GM19025 (cell line): ENCODE data around the gene KRT86.
"Not testable (repeated sequence)": the region's sequence is repeated elsewhere in the genome, so short reads cannot be mapped to it uniquely, and the experiment has no call there.

Experiments
- ATAC-seq: cut with Tn5 transposase; IDR thresholded peaks from one replicate; pipeline ENCODE4 v1.9.1; 2021; ENCODE audit warnings: mild to moderate bottlenecking, low read depth, moderate library complexity; ENCODE audit not compliant: unreplicated experiment

Gene KRT86

GRCh38 chr12:52250048-52250990 is 24.1 kb upstream of the KRT86 start:
- no peak for ATAC-seq

- ATAC-seq = no peak
Measured at GRCh38 chr12:52251367-52252051, 22.9 kb upstream of the KRT86 start.

GRCh38 chr12:52252175-52252615 is 22.2 kb upstream of the KRT86 start:
- ATAC-seq = not testable (repeated sequence)

DNA sequence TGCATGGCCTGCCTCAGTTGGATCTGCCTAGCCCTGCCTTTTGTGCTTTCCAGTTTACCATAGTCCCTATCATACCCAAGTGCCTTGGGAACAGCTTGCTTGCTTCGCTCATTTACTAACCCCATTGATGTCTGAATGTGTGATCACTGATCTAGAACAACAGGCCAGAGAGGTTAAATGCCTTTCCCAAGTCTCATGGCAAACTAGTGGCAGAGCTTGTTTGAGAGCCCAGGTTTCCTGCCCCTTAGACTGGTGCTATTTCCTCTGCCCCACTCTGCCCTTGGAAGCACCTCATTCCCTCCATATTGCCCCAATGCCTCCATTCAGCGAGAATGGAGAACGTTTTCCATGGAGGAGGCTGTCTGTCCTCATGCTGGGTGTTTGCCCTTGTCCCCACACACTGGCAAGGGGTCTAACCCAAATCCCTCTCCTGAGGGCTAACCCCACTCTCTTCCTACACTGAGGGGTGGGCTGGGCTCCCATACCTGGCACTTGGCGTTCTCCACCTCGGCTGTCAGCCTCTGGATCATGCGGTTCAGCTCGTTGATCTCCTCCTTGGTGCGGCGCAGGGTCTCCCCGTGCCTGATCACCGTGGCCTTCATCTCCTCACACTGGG is 21.6 kb upstream of the KRT86 start:
- ATAC-seq = no peak

DNA sequence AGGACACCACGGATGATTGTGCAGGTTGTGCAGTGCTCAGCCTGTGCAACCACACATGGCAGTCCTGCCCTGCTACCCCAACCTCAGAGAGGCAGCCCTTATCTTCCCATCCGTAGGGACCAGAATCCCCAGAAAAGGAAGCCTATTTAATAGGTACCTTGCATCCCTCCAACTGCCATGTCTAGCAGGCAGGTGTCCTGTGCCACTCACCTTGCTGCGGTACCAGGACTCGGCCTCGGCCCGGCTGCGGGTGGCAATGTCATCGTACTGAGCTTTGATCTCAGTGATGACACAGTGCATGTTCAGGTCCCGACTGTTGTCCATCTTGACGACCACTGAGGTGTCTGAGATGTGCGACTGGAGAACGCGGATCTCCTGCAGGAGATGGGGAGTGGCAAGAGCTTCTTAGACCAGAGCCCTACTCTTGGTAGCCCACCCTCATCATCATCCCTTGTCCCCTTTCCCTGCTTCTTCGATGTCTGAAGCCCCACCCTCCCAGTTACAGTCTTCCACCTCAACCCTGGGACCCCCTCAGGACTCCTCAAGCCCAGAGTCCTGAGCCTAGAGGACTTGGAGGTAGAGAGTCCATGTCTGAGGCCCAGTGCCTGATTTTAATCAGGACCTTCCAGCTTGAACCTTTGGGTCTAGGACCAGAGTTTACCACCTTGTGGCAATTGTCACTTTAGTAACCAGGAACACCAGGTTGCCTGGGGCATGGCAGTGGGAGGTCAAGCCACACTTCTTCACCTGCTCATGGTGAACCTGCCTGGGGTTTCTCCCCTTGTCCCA is 20.9 kb upstream of the KRT86 start:
- no peak for ATAC-seq

DNA sequence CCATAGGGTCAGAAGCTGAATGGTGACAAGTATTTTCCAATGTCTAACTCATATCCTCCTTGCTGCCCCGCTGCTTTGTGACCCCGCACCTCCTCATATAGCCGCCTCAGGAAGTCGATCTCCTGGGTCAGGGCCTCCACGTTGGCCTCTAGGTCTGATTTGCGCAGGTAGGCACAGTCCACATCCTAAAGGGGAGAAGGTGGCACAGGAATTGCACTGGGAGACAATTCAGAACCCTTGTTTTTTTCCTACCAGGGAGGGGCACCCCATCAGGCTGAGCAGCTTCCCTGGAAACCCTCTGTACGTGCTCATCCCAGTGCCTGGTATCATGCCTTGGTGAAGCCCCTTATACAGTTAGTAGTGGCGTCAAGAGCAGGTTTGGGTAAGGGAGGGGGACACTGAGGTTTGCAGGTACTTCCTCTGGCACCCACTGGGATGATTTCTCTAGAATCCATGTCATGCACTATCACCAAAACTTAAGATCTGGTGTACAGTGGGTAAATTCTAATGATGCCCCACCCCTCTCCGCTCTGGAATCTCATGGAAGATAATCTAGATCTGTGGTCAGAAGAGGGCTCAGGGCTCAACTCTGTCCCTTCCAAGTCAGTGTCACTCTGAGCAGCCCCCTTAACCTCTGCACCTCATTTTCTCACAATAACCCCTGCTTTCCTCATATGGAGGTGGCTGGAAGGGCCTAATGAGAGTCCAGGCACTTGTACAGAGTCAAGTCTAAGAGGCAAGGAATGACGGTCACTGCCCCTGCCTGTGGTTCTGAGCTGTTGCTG is 20.1 kb upstream of the KRT86 start:
- ATAC-seq = no peak

- ATAC-seq = no peak
Measured at GRCh38 chr12:52254965-52255751, 19.3 kb upstream of the KRT86 start.

GRCh38 chr12:52255926-52256583 is 18.4 kb upstream of the KRT86 start:
- no peak for ATAC-seq

GRCh38 chr12:52256584-52256935 is 17.9 kb upstream of the KRT86 start:
- ATAC-seq = no peak

DNA sequence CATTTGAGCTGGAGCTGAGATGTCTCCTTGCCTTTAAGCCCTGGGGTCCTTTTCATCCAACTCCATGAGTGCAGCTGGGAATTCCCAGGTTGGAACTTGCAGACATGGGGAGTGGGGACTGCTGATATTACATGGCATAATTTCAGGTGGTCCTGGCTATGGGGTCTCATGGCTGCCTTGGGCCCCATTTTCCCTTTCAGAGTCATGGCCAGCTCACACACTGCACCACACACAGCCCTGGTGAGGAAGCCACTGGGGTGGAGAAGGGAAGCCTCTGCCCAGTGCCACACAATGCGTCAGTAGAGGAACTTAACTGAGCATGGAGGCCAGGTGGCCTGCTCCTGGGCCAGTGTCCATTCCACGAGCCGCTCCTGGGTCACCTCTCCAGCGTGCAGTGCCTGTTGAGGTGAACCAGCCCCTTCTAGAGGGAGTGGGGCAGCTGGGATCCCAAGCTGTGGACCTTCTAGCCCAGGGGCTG is 17.3 kb upstream of the KRT86 start:
- no peak for ATAC-seq

DNA sequence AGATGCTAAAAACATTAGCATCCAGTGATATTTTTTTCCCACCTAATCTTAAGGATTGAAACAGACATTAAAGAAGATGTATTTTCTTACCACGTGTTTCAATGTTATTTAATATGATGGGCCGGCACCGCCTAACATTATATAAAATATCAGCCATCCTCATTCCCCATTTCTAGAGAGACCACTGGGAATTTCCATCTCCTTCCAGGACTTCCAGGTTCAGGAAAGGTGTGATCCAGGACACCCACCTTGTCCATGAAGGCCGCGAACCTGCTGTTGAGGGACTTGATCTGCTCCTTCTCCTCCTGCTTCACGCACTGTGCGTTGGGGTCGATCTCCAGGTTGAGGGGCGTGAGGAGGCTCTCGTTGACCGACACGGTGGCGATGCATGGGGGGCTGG is 16.5 kb upstream of the KRT86 start:
- ATAC-seq = not testable (repeated sequence)

DNA sequence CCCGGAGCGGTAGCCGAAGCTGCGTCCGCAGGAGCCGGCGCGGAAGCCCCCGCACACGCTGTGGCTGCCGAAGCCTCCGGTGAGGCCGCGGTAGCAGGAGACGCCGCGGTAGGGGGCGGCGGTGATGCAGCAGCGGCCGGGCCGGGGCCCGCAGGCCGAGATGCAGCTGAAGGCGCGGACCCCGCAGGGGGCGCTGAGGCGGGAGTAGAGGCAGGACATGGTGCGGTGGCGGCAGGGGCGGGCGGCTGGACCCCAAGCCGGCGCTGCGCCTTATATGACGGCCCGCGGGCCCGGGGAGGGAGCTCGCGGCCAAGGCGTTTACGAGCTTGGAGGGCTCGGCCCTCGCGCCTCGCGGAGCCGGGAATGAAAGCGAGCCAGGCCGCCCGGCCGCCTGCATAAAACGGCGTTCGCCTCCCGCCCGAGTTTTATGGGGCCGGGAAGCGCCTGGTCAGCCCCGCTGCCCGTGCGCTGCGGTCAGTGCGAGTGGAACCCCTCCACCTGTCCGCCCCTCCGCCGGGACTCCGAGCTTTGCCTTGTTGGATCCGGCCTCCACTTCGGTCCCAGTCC is 16.0 kb upstream of the KRT86 start:
- ATAC-seq = no peak

DNA sequence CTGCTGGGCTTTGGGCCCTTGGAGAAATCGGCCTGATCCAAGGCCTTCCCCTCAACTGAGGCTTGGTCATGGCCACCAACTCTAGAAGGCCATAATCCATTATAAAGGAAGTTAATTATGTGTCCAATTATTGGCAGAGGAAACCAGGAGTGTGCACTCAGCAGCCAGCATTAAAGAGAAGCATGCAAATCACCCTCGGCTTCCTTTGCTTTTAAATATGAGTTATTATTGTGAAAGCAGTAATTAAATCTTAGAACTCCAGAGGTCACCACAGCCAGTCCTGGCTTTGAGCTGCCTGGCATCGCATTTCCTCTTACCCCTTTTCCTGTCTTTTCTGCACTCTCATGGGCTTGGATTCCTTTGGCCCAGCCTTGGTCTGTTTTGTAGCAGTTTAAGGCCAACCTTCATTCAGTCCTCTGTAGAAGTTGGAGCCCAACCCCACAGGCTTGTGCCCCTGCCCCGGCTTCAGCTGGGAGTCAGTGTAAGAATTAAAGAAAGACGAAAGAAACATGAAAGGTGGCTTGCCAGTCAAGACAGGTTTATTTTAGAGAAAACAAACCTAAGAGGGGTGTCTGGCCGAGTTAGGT is 14.7 kb upstream of the KRT86 start:
- ATAC-seq = no peak

DNA sequence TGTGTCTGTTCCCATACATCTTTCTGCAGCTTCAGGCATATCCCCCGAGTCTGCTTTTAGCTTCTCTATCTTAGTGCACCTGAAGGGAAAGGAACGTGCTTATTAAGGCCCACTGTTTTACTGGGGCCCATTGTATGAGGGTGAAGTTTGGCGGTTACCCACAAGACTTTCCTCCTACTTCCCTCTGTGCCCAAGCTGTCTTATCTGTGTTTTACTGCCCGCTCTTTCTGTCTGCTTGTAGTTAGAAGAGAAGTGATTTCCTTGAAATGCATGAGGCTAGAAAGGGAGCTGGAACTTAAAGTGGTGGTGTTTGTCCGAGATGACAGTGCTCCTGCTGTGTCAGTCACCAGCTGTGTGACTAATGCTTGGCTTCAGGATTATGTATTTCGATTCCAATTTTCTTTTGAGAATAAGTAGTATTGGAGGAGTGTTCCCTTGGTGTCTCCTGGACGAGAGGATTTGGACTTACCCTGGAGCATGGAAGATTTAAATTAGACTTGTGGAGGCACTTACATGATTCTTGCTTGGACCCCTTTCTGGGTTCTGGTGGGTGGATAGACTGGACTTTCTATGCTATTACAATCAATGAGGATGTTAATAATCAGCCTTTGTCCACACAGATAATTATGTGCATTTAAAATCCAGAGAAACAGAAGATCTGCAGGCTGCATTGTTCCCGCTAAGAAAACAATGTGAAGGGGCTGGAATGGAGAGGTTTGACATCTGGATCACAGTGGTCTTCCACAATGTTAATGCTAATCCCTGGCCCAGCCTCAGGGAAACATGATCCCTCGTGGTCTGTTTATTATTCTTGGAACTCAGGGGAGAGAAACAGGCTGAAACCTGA is 13.9 kb upstream of the KRT86 start:
- ATAC-seq = no peak

DNA sequence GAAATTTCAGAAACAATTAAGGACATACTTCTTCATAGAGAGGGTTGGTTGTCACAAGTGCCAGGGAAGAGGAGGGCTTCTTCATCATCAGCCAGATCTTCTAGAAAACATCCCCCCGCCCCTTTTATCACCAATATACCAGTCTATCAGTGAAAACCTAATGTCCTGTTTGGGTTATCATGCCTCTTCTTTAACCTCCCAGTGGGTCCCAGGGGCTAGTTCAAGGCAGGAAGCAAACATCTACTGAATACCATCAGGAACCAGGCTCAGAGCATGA is 13.3 kb upstream of the KRT86 start:
- no peak for ATAC-seq

DNA sequence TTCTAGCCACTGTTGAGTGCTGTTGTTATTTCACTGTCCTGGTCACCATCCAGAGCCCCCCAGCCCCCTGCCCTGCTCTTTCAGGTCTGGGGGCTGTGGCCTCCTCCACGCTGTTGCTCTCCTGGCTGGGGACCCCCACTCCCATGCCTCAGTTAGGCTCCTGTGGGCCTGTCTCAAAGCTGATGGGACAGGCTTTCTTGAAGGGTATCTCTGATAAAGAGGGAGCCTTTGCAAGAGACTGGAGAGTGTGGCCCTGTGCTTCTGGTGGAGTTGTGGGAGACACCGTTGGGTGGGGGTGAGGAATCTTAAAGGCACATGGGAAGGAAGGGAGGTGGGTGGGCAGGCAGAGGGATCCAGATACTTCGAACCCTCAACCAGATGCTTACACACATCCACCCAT is 12.2 kb upstream of the KRT86 start:
- no peak for ATAC-seq
